Measurements from ENCODE around the gene GNAI2. TPM values are rescaled to one million over a fixed set of nuclear protein-coding genes. Genes with fewer than 3 reads are reported as not detected.
A peak's percentile ranks its signal among the peaks of the same experiment; 100 is the strongest.

GNAI2 gene
- total RNA-seq, 2 experiments from 2014 or later: 493 to 519 TPM

GRCh38 chr3:50195501-50196252, 40.3 kb upstream of the GNAI2 start:
- H3K4me1 Mint-ChIP-seq: peaks cover 12% of the 10 kb centered on the region
- POLR2A ChIA-PET: interaction anchor here (0.6 to 4.8 kb wide), 5 partner anchors 8 to 75 kb away, joined by 4 to 42 read pairs (median 8); no protein-coding TSS in a partner anchor
- H3K36me3 Mint-ChIP-seq (ENCODE audit: low read depth): no peaks in the 10 kb centered on the region
- CTCF ChIA-PET: interaction anchor here (0.6 to 5.1 kb wide), 19 partner anchors 9 to 849 kb away, joined by 3 to 101 read pairs (median 4); partner anchors contain the start of genes GNAI2 and SLC38A3
- no peak for DNase-seq
- no peak overlapping the region for H3K4me3 Mint-ChIP-seq
- H3K27ac Mint-ChIP-seq: no peak overlapping the region
- H3K9me3 Mint-ChIP-seq: no peaks in the 10 kb centered on the region
- peaks cover 27% of the 10 kb centered on the region for H3K27me3 Mint-ChIP-seq

GRCh38 chr3:50196253-50196801, 39.7 kb upstream of the GNAI2 start:
- DNase-seq: no peak
- no peak overlapping the region for H3K4me3 Mint-ChIP-seq
- POLR2A ChIA-PET: interaction anchor here (0.6 to 4.8 kb wide), 2 partner anchors 31 kb away, joined by 4 to 42 read pairs; no protein-coding TSS in a partner anchor
- no peaks in the 10 kb centered on the region for H3K36me3 Mint-ChIP-seq (ENCODE audit: low read depth)
- CTCF ChIA-PET: interaction anchor here (0.6 to 5.1 kb wide), 8 partner anchors 8 to 125 kb away, joined by 3 to 101 read pairs (median 11); partner anchors contain the start of gene SLC38A3
- peaks cover 33% of the 10 kb centered on the region for H3K27me3 Mint-ChIP-seq
- peaks cover 12% of the 10 kb centered on the region for H3K4me1 Mint-ChIP-seq
- no peak overlapping the region for H3K27ac Mint-ChIP-seq
- no peaks in the 10 kb centered on the region for H3K9me3 Mint-ChIP-seq

GRCh38 chr3:50201573-50202315, 34.3 kb upstream of the GNAI2 start:
- H3K9me3 Mint-ChIP-seq: no peaks in the 10 kb centered on the region
- no peak overlapping the region for H3K27ac Mint-ChIP-seq
- ChIA-PET POLR2A (interaction anchor here (1.0 to 2.4 kb wide), 2 partner anchors 7 to 9 kb away, joined by 3 to 12 read pairs; no protein-coding TSS in a partner anchor), CTCF (interaction anchor here (2.2 kb wide), 1 partner anchor 25 kb away, joined by 10 read pairs; no protein-coding TSS in a partner anchor)
- H3K4me1 Mint-ChIP-seq: no peaks in the 10 kb centered on the region
- H3K36me3 Mint-ChIP-seq (ENCODE audit: low read depth): no peaks in the 10 kb centered on the region
- DNase-seq: no peak
- H3K27me3 Mint-ChIP-seq: peaks cover 41% of the 10 kb centered on the region
- no peak overlapping the region for H3K4me3 Mint-ChIP-seq

GRCh38 chr3:50202353-50203112, 33.5 kb upstream of the GNAI2 start:
- ChIA-PET POLR2A (interaction anchor here (1.0 to 2.4 kb wide), 3 partner anchors 8 to 19 kb away, joined by 3 to 12 read pairs (median 3); no protein-coding TSS in a partner anchor), CTCF (interaction anchor here (0.8 to 2.2 kb wide), 2 partner anchors 8 to 24 kb away, joined by 4 to 10 read pairs; no protein-coding TSS in a partner anchor)
- H3K27ac Mint-ChIP-seq: no peak overlapping the region
- no peaks in the 10 kb centered on the region for H3K36me3 Mint-ChIP-seq (ENCODE audit: low read depth)
- no peak overlapping the region for H3K4me3 Mint-ChIP-seq
- DNase-seq: no peak
- H3K4me1 Mint-ChIP-seq: no peaks in the 10 kb centered on the region
- H3K27me3 Mint-ChIP-seq: peaks cover 47% of the 10 kb centered on the region
- no peaks in the 10 kb centered on the region for H3K9me3 Mint-ChIP-seq

GRCh38 chr3:50203113-50203808, 32.7 kb upstream of the GNAI2 start:
- Mint-ChIP-seq H3K27ac (no peak overlapping the region), H3K27me3 (peaks cover 50% of the 10 kb centered on the region), H3K9me3 (no peaks in the 10 kb centered on the region), H3K4me1 (no peaks in the 10 kb centered on the region), H3K4me3 (no peak overlapping the region), H3K36me3 (ENCODE audit: low read depth) (no peaks in the 10 kb centered on the region)
- POLR2A ChIA-PET: interaction anchor here (1.4 to 2.4 kb wide), 2 partner anchors 9 to 18 kb away, joined by 3 to 12 read pairs; no protein-coding TSS in a partner anchor
- no peak for DNase-seq
- CTCF ChIA-PET: interaction anchor here (0.8 to 2.2 kb wide), 3 partner anchors 9 to 23 kb away, joined by 3 to 10 read pairs (median 4); partner anchors contain the start of gene GNAT1

GRCh38 chr3:50203809-50204803, 31.9 kb upstream of the GNAI2 start:
- H3K9me3 Mint-ChIP-seq: no peaks in the 10 kb centered on the region
- peaks cover 54% of the 10 kb centered on the region for H3K27me3 Mint-ChIP-seq
- no peaks in the 10 kb centered on the region for H3K4me1 Mint-ChIP-seq
- H3K27ac Mint-ChIP-seq: no peak overlapping the region
- H3K36me3 Mint-ChIP-seq (ENCODE audit: low read depth): no peaks in the 10 kb centered on the region
- no peak for DNase-seq
- ChIA-PET POLR2A (interaction anchor here (1.2 to 2.4 kb wide), 3 partner anchors 10 to 33 kb away, joined by 3 to 12 read pairs (median 3); no protein-coding TSS in a partner anchor), CTCF (interaction anchor here (1.0 to 1.1 kb wide), 2 partner anchors 8 to 12 kb away, joined by 3 read pairs; partner anchors contain the start of gene GNAT1)
- H3K4me3 Mint-ChIP-seq: no peak overlapping the region

- H3K9me3 Mint-ChIP-seq: no peaks in the 10 kb centered on the region
- peaks cover 52% of the 10 kb centered on the region for H3K27me3 Mint-ChIP-seq
- H3K27ac Mint-ChIP-seq: no peak within 1 kb of the TSS
- no peaks in the 10 kb centered on the region for H3K36me3 Mint-ChIP-seq (ENCODE audit: low read depth)
- POLR2A ChIA-PET: interaction anchor here (1.2 kb wide), 1 partner anchor 32 kb away, joined by 3 read pairs; no protein-coding TSS in a partner anchor
- CTCF ChIA-PET: interaction anchor here (1.1 kb wide), 1 partner anchor 9 kb away, joined by 3 read pairs; no protein-coding TSS in a partner anchor
- no peak within 1 kb of the TSS for H3K4me3 Mint-ChIP-seq
- H3K4me1 Mint-ChIP-seq: no peaks in the 10 kb centered on the region
- DNase-seq: no peak
Observed at GRCh38 chr3:50204804-50205412, 31.1 kb upstream of the GNAI2 start, which contains the start of gene SLC38A3. Gene SLC38A3, plus strand, starts transcription at chr3:50205271. Its CDS starts 8,929 bp downstream, at chr3:50214200.

GRCh38 chr3:50205413-50206276, 30.4 kb upstream of the GNAI2 start:
- no peaks in the 10 kb centered on the region for H3K9me3 Mint-ChIP-seq
- CTCF ChIA-PET: interaction anchor here (0.8 to 1.1 kb wide), 3 partner anchors 10 to 41 kb away, joined by 3 to 5 read pairs (median 3); no protein-coding TSS in a partner anchor
- H3K36me3 Mint-ChIP-seq (ENCODE audit: low read depth): no peaks in the 10 kb centered on the region
- H3K27me3 Mint-ChIP-seq: peaks cover 52% of the 10 kb centered on the region
- POLR2A ChIA-PET: interaction anchor here (1.2 kb wide), 1 partner anchor 31 kb away, joined by 3 read pairs; no protein-coding TSS in a partner anchor
- H3K4me3 Mint-ChIP-seq: no peak overlapping the region
- H3K27ac Mint-ChIP-seq: no peak overlapping the region
- H3K4me1 Mint-ChIP-seq: no peaks in the 10 kb centered on the region
- DNase-seq: peak; percentile 24

GRCh38 chr3:50207359-50208042, 28.5 kb upstream of the GNAI2 start:
- no peaks in the 10 kb centered on the region for H3K9me3 Mint-ChIP-seq

More at GRCh38 chr3:50207359-50208042, 28.5 kb upstream of the GNAI2 start:
- Mint-ChIP-seq H3K4me3 (no peak overlapping the region), H3K27ac (no peak overlapping the region), H3K36me3 (ENCODE audit: low read depth) (no peaks in the 10 kb centered on the region), H3K4me1 (no peaks in the 10 kb centered on the region), H3K27me3 (peaks cover 43% of the 10 kb centered on the region)
- no peak for DNase-seq
- POLR2A ChIA-PET: no interaction called here
- CTCF ChIA-PET: interaction anchor here (0.6 kb wide), 1 partner anchor 391 kb away, joined by 4 read pairs; no protein-coding TSS in a partner anchor
